GM12874 (cell line): ENCODE measurements around the gene ZNF521.

Experiments used
- CTCF ChIP-seq: IDR thresholded peaks from 2 replicates; pipeline ENCODE4 v1.5.1; 2011; ENCODE audit warnings: low read depth, mild to moderate bottlenecking, control low read depth, low read length, moderate library complexity; ENCODE audit not compliant: insufficient read depth

Gene ZNF521

GRCh38 chr18:25261768-25262167 lies 90.2 kb downstream of the ZNF521 start:
- no peak for TF ChIP-seq CTCF

DNA sequence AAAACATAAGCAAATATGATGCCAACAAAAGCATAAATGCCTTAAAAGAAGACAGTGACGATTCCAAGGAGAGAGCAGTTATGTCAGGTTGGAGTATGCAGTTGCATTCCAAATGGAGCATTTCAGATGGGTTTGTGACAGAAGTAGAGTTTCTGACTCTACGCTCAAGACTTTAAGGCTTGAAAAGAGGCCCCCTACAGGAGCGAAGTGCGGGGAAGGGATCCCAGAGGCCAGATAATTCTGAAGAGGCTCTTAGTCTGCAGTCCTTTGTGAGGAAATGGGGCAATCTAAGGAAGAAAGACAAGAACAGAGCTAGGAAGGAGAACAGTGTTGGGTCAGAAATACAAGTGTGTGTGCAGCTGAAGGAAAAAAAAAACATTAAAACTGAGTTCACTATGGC lies 95.5 kb downstream of the ZNF521 start:
- no peak for TF ChIP-seq CTCF

DNA sequence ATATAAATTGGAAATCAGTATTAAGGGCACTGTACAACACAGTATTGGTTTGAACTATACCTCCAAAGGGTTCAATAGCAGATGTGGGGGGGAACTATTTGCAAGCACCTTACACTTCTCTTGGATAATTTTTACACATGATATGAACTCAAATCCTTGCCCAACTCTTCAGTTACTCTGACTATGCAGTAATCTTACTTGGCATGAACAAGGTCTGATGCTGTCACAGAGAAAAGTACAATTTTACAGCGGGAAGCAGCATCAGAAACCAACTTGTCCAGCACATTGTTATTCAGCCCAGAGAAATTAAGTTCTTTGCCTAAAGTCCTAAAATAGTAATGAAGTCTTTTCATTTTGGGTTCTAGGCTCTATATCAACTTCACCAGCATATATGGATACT lies 98.2 kb downstream of the ZNF521 start:
- no peak for TF ChIP-seq CTCF

DNA sequence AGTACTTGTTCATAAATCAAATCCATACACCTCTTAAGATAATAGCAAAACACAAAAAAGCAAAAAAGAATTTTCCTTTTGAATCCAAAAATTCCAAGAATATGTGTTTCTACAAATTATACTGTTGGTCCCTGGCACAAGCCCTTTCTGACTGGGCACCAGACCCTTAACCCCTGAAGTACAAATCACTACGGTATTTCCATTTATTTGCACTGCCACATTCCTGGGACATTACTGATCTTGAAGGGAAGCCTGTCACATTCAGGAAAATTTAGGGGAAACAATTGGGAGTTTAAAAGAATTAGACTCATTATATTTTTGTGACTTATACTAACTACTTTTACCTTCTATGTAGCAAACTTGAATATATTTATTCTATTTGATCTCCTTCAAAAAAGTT lies 98.8 kb downstream of the ZNF521 start:
- no peak for TF ChIP-seq CTCF

DNA sequence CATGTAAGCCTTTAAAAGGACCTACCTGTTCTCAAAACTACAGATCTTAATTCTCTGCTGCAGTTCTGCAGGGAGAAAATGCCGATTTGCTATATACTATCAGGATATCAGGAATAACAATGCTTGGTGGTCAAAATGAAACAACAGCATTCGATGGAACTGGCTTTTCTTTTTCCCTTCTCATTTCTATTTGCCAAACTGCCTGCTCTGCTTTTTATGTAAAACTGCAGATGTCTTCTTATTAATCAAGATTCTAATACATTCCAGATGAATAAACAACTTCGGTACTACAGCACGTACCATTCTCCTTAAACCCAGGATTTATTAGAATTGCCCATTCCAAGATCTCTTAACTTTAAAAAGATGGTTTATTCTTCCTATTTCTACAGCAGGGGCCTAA lies 100.9 kb downstream of the ZNF521 start:
- TF ChIP-seq CTCF = no peak

- TF ChIP-seq CTCF = no peak
Measured at GRCh38 chr18:25250474-25250851, 101.5 kb downstream of the ZNF521 start.

DNA sequence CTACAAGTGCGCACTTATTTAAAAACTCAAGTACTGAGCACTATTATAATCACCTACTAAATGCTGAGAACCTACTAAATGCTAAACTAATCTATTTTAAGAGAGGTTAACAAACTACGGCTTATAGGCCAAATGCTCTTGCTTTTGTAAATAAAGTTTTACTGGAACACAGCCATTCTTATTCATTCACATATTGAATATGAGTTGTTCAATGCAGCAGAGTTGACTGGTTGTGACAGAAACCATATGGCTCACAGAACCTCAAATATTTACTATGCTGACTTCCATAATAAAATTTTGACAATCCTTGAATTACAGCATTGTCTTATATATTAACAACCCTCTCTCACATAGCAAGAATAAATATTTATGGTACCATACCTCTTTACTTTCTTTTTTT lies 103.2 kb downstream of the ZNF521 start:
- TF ChIP-seq CTCF = no peak

DNA sequence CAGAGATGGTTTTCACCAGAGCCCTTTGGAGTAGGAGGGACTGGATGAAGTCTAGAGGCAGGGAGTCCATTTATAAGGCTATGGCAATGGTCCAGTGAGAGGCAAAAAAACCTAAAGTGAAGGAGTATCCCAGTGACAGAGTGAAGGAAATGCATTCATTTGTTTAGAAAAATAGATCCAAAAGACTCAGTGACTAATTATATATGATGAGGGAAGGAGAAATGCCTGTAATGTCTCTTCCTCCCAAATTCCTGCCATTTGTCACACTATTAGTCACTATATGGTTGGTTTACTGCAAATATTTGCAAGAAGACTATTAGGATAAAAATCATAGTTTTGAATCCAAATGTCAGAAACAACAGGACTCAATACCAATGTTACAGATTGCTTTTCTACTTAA lies 104.2 kb downstream of the ZNF521 start:
- TF ChIP-seq CTCF = no peak
